WTC11 (cell line): ENCODE measurements around the gene UBL4B.

Source experiments
- SMAD3 ChIP-seq: sonication (generic); formaldehyde crosslinking; IDR thresholded peaks from 2 replicates; pipeline ENCODE4 v1.8.0; 2022; ENCODE audit warnings: missing genetic modification reagents, mild to moderate bottlenecking, borderline replicate concordance
- TEAD4 ChIP-seq: sonication (generic); formaldehyde crosslinking; IDR thresholded peaks from 2 replicates; pipeline ENCODE4 v1.8.0; 2022; ENCODE audit warnings: mild to moderate bottlenecking, missing genetic modification reagents
- TF ChIP-seq, protein P1 (sequence below): fragments of 200-600 bp; IDR thresholded peaks from 2 replicates; pipeline ENCODE4 v1.8.0; 2022; ENCODE audit warnings: antibody characterized with exemption

DNA sequence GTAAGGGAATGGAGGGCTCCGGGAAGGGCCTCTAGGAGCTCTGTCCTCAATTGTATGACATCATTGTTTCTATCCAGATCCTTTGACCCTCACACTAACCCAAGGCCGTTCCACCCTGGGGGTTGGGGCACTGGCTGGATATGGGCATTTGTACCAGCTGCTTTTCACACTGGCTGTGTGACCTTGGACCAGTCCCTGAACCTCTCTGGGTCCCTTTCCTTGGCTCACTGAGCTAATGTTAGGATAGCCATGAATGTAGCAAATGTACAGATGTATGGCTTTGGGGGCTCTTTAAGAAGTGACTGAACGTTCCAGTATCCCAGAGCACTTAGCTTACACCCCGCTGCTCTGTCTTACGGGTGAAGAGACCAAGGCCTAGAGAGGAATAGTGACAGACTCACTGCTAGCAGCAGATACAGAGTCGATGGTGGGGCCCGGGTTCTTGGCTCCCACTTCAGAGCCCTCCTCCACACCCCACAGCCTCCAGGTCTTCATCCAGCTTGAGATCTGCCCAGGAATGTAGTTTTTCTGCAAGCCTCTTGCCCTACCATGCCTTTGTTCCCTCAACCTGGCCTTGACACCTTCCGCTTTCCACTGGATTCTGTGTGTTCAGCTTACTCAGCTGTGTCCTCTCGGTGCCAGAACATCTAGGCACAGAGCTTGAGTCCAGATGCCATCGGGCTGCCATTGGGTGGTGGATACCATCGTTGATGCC, 14.6 kb upstream of the UBL4B start:
- TF ChIP-seq, protein P1, sequence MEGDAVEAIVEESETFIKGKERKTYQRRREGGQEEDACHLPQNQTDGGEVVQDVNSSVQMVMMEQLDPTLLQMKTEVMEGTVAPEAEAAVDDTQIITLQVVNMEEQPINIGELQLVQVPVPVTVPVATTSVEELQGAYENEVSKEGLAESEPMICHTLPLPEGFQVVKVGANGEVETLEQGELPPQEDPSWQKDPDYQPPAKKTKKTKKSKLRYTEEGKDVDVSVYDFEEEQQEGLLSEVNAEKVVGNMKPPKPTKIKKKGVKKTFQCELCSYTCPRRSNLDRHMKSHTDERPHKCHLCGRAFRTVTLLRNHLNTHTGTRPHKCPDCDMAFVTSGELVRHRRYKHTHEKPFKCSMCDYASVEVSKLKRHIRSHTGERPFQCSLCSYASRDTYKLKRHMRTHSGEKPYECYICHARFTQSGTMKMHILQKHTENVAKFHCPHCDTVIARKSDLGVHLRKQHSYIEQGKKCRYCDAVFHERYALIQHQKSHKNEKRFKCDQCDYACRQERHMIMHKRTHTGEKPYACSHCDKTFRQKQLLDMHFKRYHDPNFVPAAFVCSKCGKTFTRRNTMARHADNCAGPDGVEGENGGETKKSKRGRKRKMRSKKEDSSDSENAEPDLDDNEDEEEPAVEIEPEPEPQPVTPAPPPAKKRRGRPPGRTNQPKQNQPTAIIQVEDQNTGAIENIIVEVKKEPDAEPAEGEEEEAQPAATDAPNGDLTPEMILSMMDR, result no peak
- TF ChIP-seq SMAD3 (CRISPR knock-in tag) (no peak), TEAD4 (CRISPR knock-in tag) (no peak)
